GM12878 (cell line): ENCODE results near the gene HPSE.

ENCODE experiments used
- BRCA1 ChIP-seq: IDR thresholded peaks from 2 replicates; pipeline ENCODE4 v1.6.1; 2011; ENCODE audit warnings: low read depth, low read length, improper control_type of control experiment
- CHD2 ChIP-seq: IDR thresholded peaks from 2 replicates; pipeline ENCODE4 v1.6.1; 2011; ENCODE audit warnings: low read depth, low read length, improper control_type of control experiment, borderline replicate concordance
- DPF2 ChIP-seq: fragments of 450-650 bp; IDR thresholded peaks from 2 replicates; pipeline ENCODE4 v1.6.1; 2017; ENCODE audit warnings: mild to moderate bottlenecking
- EGR1 ChIP-seq, 2 experiments: IDR thresholded peaks; 1 replicate in 1 of 2; 2 replicates in 1 of 2; pipeline ENCODE4 v1.6.1; 2011 to 2012; ENCODE audit warnings: low read depth in 2 of 2, low read length in 2 of 2, borderline replicate concordance in 1 of 2, mild to moderate bottlenecking in 1 of 2, moderate library complexity in 1 of 2
- FOXK2 ChIP-seq: fragments of 450-650 bp; IDR thresholded peaks from 2 replicates; pipeline ENCODE4 v1.6.1; 2017; ENCODE audit warnings: mild to moderate bottlenecking, moderate library complexity
- JUND ChIP-seq: IDR thresholded peaks from 2 replicates; pipeline ENCODE4 v1.6.1; 2012; ENCODE audit warnings: low read depth, mild to moderate bottlenecking, low read length, improper control_type of control experiment, moderate library complexity
- NFIC ChIP-seq: IDR thresholded peaks from 2 replicates; pipeline ENCODE4 v1.6.1; 2012; ENCODE audit warnings: low read depth, mild to moderate bottlenecking, inconsistent platforms, low read length, moderate library complexity
- POLR2A ChIP-seq: IDR thresholded peaks from 2 replicates; pipeline ENCODE4 v1.6.1; 2011; ENCODE audit warnings: low read depth, mild to moderate bottlenecking, low read length
- POLR2AphosphoS5 ChIP-seq: IDR thresholded peaks from 2 replicates; pipeline ENCODE4 v1.6.1; 2011; ENCODE audit warnings: mild to moderate bottlenecking, low read length, inconsistent platforms
- RELA ChIP-seq: fragments of 450-650 bp; IDR thresholded peaks from 2 replicates; pipeline ENCODE4 v1.8.0; 2014; ENCODE audit warnings: borderline replicate concordance; ENCODE audit not compliant: partially characterized antibody
- SMAD1 ChIP-seq: fragments of 450-650 bp; IDR thresholded peaks from 2 replicates; pipeline ENCODE4 v1.6.1; 2018; ENCODE audit warnings: mild to moderate bottlenecking, low read depth; ENCODE audit not compliant: partially characterized antibody
- SUPT20H ChIP-seq: IDR thresholded peaks from 2 replicates; pipeline ENCODE4 v1.6.1; 2011; ENCODE audit warnings: low read depth, mild to moderate bottlenecking, low read length, moderate library complexity, borderline replicate concordance; ENCODE audit not compliant: control insufficient read depth
- TCF7 ChIP-seq: IDR thresholded peaks from 2 replicates; pipeline ENCODE4 v1.6.1; 2014; ENCODE audit warnings: antibody characterized with exemption, borderline replicate concordance
- TF ChIP-seq, protein P1 (sequence below), 3 experiments: IDR thresholded peaks in 2 of 3; conservative IDR thresholded peaks in 1 of 3; 2 replicates each; pipeline ENCODE4 v1.5.1; 2011; ENCODE audit warnings: low read depth in 3 of 3, low read length in 3 of 3, mild to moderate bottlenecking in 3 of 3, control low read depth in 2 of 3, moderate library complexity in 2 of 3, inconsistent platforms in 1 of 3, mixed read lengths in 1 of 3; ENCODE audit not compliant: control insufficient read depth in 2 of 3, insufficient read depth in 1 of 3; ENCODE audit errors: extremely low read depth in 1 of 3

DNA sequence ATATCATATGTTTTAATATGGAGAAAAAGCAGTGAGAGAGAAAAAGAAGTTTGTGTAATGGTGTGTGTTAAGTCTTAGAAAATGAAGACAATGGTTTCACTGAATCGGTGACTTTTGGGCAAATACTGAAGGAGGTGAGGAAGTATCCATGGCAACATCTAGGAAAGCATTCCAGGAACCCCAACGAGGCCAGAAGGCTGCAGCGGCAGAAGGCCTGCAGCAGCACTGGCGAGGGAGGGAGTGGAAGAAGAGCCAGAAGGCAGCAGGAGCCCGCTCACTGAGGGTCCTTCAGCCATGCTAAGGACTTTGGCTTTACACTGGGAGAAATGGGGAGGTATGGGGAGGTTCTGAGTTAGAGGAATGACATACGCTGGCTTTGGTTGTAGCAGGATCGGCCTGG lies 76.8 kb downstream of the HPSE start:
- TF ChIP-seq, protein P1, sequence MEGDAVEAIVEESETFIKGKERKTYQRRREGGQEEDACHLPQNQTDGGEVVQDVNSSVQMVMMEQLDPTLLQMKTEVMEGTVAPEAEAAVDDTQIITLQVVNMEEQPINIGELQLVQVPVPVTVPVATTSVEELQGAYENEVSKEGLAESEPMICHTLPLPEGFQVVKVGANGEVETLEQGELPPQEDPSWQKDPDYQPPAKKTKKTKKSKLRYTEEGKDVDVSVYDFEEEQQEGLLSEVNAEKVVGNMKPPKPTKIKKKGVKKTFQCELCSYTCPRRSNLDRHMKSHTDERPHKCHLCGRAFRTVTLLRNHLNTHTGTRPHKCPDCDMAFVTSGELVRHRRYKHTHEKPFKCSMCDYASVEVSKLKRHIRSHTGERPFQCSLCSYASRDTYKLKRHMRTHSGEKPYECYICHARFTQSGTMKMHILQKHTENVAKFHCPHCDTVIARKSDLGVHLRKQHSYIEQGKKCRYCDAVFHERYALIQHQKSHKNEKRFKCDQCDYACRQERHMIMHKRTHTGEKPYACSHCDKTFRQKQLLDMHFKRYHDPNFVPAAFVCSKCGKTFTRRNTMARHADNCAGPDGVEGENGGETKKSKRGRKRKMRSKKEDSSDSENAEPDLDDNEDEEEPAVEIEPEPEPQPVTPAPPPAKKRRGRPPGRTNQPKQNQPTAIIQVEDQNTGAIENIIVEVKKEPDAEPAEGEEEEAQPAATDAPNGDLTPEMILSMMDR (IDR thresholded peaks at IDR 0.05 in 2 of 3, conservative IDR thresholded peaks at IDR 0.05 in 1 of 3; ENCODE audit: control insufficient read depth in 2 of 3, extremely low read depth in 1 of 3, insufficient read depth in 1 of 3, low read depth in 3 of 3, low read length in 3 of 3): no peak
- TF ChIP-seq RELA (no peak), POLR2AphosphoS5 (no peak), TCF7 (no peak), POLR2A (no peak), NFIC (no peak), SUPT20H (no peak), JUND (no peak), EGR1 (IDR thresholded peaks at IDR 0.05; ENCODE audit: borderline replicate concordance in 1 of 2, low read depth in 2 of 2, low read length in 2 of 2) (no peak), BRCA1 (no peak), SMAD1 (no peak), DPF2 (no peak), FOXK2 (no peak), CHD2 (no peak)
